ENCODE results near the gene NKX2-4.

DNA sequence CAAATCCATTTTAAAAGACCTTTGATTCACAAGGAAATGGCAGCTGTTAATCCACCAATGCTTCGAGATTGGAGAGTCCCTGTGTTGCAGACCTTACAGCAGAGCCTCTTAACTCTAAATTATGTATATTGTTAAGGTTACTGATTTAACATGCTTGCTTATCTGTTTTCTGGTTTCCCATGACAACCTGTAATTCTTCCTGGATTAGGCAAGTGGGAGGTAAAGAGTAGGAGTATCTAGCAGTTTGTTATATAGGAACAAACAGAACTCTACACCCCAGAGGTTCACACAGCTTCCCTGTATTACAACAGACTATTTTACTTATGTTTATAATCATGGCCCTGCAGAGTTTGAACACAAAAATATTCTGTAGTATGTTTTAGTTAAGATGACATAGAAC, 39.5 kb downstream of the NKX2-4 start:
- TF ChIP-seq, protein P1, sequence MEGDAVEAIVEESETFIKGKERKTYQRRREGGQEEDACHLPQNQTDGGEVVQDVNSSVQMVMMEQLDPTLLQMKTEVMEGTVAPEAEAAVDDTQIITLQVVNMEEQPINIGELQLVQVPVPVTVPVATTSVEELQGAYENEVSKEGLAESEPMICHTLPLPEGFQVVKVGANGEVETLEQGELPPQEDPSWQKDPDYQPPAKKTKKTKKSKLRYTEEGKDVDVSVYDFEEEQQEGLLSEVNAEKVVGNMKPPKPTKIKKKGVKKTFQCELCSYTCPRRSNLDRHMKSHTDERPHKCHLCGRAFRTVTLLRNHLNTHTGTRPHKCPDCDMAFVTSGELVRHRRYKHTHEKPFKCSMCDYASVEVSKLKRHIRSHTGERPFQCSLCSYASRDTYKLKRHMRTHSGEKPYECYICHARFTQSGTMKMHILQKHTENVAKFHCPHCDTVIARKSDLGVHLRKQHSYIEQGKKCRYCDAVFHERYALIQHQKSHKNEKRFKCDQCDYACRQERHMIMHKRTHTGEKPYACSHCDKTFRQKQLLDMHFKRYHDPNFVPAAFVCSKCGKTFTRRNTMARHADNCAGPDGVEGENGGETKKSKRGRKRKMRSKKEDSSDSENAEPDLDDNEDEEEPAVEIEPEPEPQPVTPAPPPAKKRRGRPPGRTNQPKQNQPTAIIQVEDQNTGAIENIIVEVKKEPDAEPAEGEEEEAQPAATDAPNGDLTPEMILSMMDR (IDR thresholded peaks at IDR 0.05), result no peak
- no peak for TF ChIP-seq POLR2A (IDR thresholded peaks at IDR 0.05)
